Stomach (tissue), 4 donors: ENCODE measurements around the gene RAB36.

ENCODE experiments used
- CTCF ChIP-seq, 7 experiments: fragments of 450-650 bp in 4 of 7; fragments of 200-600 bp in 3 of 7; sonication (generic) in 3 of 7; IDR thresholded peaks; one replicate each; pipeline ENCODE4 v1.5.1; 2016 to 2019; ENCODE audit warnings: antibody characterized with exemption in 7 of 7, control low read depth in 2 of 7, mild to moderate bottlenecking in 1 of 7
- POLR2A ChIP-seq, 4 donors: fragments of 450-650 bp; IDR thresholded peaks; one replicate each; pipeline ENCODE4 v1.6.1; 2016; ENCODE audit warnings: antibody characterized with exemption in 4 of 4, control low read depth in 2 of 4, mild to moderate bottlenecking in 1 of 4, moderate library complexity in 1 of 4
- POLR2AphosphoS5 ChIP-seq, 3 donors: sonication (generic); formaldehyde crosslinking; IDR thresholded peaks; one replicate each; pipeline ENCODE4 v1.6.1; 2016; ENCODE audit warnings: antibody characterized with exemption in 3 of 3

GRCh38 chr22:23126165-23127054 lies 18.9 kb upstream of the RAB36 start:
- TF ChIP-seq CTCF (IDR thresholded peaks at IDR 0.05) (no peak), POLR2A (IDR thresholded peaks at IDR 0.05) (no peak), POLR2AphosphoS5 (IDR thresholded peaks at IDR 0.05) (no peak)
